Amniotic stem cell (primary cell): ENCODE results near the gene RPE65.
"Not testable (repeated sequence)": the region's sequence is repeated elsewhere in the genome, so short reads cannot be mapped to it uniquely, and the experiment has no call there.

Source experiments
- DNase-seq: peaks from one replicate; lab custom pipeline; 2025; lab: John Stamatoyannopoulos, UW

The RPE65 gene

DNA sequence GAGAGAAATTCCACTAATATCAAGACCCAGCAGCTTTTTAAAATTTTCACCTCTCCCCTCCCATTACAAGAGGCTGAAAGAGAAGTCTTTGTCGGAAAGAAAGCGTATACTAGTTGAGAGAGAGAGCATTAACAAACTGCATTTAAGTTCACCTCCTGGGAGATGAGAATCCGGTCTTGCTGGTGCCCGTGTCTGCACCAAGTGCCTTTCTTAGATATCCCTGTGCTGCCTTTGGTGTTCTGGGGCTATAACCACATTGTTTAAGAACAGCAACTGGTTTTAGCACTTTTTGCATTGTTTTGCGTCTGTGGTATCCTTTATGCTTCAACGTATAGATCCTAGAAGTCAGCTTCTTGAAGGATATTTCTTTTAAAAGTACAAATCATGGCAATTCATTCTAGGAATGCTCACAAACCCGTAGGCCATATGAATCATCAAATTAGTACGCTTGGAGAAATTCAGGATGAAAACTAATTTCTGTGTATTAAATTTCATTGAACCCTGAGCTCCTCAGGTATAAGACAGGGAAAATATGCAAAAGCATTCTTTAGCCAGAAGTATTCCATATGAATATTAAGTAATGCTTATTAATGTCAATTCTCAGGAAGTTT lies 3.4 kb upstream of the RPE65 start:
- DNase-seq: no peak

DNA sequence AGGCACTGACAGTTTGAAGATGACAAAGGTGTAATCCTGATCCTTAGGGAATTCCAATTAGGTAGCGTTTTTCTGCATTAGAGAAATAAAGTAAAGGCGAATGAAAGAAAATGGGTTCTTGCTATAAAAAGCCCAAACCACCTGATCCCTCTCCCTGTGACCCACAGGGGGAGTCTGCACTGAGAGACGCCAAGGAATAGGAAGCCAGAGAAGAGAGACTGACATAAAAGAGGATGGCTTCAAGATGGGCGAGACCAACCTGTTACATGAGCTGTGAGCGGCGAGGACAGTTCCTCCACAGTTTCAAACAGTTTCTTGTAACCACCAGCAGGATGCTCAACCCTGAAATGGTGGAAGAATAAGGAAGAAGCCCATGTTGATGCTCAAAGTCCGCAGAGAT lies 1.4 kb downstream of the RPE65 start:
- no peak for DNase-seq

DNA sequence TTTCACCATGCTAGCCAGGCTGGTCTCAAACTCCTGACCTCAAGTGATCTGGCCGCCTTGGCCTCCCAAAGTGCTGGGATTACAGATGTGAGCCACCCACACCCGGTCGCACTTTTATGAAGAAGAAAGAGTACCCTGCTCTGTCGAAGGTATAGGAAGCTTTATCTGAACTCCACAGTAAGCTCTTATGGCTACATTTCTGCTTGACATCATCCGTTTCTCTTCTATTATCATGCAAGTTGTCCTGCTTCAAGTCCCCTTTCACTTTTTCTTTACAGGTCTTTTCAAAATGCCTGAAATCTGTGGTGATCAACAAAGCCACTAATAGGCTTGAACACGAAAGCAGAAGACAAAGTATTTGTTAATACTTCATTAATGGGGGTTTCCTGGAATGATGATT lies 4.0 kb downstream of the RPE65 start:
- no peak for DNase-seq

DNA sequence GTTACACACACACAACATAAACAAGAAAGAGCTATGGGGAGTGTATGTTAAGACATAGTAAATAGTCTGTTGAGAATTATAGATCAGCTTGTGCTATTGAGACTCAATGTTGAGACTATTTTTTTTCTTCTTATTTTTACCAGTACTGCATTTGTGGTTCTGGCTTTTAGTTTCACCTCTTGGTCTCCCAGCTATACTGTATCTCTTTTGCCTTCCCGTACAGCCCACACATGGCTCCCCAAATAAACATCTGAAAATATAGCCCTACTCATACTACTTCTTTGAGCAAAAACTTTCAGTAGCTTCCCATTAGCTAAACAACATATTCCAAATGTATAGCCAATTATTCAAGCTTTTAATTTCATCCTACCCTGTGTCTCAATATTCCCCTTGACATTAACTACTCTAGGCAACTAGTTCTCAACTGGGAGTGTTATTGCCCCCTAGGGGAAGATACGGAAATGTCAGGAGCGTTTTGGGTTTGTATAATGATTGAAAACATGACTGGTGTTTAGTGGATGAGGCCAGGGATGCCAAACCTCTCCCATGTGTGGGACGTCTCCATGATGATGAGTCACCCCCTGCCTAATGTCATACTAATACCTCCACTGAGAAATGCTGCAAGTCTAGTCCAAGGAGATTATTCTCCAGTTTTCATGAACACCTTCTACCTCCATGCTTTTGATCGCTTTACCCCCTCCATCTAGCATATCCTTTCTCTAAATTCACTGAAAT lies 6.8 kb downstream of the RPE65 start:
- DNase-seq: peak; percentile 34

DNA sequence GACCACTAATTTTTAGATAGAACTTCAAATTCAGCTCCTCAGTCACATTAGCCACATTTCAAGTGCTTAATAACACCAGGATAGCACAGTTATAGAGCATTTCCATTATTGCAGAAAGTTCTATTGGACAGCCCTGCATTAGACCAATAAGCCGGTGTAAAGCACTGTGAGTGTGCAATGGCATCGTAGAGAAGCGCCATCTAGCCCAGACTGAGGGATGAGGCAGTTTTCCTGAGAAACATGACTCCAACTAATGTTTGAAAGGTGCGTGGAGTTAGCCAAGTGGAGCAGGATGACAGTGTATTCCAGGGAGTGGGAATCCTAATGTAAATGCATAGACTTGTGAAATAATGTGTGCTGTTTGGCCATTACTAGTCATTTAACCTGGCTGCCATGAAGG lies 7.7 kb downstream of the RPE65 start:
- no peak for DNase-seq

DNA sequence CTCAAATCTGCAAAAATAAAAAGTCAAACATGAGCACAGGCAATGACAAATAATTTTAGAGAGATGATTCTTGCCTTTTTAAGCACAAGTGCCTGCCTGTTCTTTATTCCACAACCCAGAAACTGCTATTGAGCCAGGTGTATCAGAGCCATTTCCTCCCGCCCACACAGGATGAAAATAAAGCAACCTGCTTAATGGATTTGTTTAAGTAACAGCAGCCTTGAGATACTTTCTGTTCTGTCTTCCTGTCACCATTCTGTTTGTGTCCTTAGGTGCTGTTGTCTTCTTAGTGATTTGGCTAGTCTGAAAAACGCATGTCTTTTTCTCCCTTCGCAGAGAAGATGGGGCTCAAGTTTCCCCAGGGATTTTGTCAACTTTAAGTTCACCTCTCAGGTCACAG lies 11.4 kb downstream of the RPE65 start:
- DNase-seq: no peak

DNA sequence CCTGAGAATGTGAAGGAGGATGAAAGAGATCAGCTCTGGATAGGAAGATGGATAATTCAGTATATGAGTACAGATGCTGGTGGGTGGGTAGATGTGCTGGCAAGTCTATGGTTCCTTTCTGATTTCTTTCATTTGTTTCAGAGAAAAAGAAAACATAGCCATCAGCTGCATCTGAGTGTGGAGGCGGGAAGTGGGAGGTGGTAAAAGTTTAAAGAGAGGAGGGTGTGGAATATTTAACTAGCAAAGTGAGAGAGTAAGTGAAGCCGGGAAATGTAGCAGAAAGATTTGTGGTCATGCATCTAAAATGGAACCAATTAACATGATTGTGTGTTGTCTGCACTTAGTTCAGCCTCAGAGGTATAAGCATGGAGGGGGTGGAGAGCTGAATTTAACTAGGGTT lies 16.4 kb downstream of the RPE65 start:
- DNase-seq: no peak

DNA sequence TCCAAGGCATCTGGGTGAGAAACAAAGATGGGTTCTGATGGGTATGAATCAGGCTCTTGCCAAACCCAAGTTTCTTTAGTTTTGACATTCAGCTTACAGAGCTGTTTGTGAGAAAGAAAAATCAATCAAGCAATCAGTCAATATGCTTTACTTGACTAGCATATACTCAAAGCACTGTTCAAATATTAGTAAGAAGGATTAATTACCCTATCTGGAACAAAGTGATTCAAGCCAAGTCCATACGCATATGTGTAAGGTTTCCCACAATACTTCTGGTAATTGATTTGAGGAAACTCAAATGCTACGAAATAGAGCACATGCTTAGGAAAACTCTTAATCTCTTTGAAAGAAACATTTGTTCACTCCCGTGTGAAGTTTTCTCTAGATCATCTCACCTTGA lies 18.7 kb downstream of the RPE65 start:
- no peak for DNase-seq

DNA sequence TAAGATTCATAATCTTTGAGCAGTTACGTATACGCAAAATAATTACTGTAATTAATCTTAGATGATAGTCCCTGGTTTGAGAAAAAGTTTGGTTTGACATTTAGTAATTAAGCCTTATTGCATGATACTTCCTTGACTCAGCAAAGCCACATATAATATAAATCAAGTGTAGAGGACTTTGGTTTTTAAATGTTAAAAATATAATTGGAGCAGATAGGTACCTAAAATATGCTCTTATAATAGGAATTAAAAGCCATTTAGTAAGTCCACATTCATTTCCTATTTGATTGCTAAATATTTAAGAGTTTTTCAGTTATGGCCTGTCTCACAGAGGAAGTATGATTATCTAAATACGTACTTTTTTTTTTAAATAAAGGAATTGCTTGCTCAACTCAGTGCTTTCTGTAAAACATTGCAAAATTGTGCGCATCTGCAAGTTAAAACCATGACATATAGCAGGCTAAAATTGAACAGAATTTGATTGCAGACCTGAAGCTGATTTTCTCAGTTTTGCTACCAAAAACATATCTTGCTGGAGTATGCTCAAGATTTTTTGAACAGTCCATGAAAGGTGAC lies 20.4 kb downstream of the RPE65 start:
- no peak for DNase-seq

DNA sequence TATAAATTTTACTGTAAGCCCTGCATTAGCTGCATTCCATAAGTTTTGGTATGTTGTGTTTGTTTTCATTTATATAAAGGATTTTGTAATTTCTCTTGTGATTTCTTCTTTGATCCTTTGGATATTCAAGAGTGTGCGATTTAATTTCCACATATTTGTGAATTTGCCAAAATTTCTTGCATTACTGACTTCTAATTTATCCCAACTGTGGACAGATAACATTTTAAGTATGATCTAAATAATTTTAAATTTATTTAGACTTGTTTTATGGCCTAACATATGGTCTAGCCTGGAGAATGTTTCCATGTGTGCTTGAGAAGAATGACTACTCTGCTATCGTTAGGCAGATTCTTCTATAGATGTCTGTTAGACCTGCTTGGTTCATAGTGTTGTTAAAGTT lies 23.2 kb downstream of the RPE65 start:
- DNase-seq: no peak

DNA sequence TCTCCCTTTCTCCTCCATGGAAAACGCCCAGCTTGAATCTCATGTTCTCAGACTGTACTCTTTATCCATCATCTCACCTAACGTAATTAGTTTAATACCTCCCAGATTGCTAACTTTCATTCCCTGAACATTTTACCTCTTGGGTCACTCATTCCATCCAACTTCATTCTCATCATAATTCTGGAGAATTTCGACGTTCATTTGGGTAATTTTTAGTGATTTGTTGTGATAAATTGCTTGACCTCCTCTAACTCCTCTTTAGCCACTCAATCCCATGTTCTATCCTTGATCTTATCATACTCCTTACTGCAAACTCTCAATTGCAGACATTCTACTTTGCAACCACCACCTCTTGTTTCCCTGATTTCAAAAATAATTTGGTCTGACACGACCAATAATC lies 28.4 kb downstream of the RPE65 start:
- DNase-seq: no peak

DNA sequence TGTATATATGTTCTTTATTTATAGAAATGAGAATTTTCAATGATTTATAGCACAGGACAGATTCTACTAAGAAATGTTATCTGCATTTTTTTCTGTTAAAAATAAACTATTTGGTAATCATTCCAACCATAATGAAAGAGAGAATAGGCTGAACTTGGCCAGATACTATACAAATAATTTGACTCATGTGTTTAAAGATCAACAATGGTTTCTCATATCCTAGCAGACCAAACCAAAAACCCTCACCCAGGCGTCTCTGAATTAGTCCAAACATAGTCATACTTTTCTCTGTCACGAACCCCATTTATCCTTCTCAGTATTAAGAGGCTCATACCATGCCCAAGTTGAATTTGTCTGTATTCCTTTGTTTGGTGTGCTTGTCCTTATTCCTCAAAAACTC lies 40.3 kb downstream of the RPE65 start:
- no peak for DNase-seq

DNA sequence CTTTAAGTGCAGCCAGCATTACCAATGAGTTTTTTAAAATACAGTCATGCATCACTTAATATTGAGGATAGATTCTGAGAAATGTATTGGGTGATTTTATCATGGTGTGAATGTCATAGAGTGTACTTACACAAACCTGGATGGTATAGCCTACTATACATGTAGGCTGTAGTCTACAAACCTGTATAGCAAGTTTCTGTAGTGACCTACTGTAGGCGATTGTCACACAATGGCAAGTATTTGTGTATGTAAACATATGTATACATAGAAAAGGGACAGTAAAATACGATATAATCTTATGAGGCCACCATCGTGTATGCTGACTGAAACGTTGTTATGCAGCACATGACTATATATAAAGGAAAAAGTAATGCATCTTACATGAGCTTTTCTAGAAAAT lies 48.2 kb downstream of the RPE65 start:
- no peak for DNase-seq

DNA sequence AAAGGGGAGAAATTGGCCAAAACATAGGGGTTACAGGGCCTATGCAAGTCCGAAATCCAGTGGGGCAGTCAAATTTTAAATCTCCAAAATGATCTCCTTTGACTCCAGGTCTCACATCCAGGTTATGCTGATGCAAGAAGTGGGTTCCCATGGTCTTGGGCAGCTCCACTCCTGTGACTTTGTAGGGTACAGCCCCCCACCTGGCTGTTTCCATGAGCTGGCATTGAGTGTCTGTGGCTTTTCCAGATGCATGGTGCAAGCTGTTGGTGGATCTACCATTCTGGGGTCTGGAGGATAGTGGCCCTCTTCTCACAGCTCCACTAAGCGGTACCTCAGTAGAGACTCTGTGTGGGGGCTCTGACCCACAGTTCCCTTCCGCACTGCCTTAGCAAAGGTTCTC lies 54.2 kb downstream of the RPE65 start:
- not testable (repeated sequence) for DNase-seq

DNA sequence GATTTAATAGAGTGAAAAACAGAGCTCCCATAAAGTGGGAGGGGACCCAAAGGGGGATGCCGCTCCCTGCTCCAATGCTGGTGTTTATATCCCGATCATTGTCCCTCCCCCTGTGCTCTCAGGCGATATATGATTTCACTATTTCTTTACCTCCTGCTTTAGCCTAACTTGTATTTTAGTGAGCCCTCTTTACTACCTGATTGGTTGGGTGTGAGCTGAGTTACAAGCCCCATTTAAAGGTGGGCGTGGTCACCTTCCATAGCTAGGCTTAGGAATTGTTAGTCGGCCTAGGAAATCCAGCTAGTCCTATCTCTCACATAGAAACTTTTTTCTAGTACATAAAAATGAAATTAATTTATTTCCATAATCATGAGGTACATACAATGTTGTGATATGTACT lies 57.3 kb downstream of the RPE65 start:
- not testable (repeated sequence) for DNase-seq

DNA sequence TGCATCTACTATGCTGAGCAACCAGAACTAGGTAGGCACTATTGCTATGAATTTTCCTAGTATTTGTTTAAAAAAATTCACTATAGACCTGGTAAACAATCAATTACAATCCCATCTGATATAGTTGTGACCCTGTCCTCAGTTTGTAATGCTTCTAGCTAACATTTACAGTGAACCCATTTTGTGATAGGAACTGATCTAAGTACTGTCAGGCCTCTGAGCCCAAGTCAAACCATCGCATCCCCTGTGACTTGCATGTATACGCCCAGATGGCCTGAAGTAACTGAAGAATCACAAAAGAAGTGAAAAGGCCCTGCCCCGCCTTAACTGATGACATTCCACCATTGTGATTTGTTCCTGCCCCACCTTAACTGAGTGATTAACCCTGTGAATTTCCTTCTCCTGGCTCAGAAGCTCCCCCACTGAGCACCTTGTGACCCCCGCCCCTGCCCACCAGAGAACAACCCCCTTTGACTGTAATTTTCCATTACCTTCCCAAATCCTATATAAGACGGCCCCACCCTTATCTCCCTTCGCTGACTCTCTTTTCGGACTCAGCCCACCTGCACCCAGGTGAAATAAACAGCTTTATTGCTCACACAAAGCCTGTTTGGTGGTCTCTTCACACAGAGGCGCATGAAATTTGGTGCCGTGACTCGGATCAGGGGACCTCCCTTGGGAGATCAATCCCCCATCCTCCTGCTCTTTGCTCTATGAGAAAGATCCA lies 63.8 kb downstream of the RPE65 start:
- not testable (repeated sequence) for DNase-seq

DNA sequence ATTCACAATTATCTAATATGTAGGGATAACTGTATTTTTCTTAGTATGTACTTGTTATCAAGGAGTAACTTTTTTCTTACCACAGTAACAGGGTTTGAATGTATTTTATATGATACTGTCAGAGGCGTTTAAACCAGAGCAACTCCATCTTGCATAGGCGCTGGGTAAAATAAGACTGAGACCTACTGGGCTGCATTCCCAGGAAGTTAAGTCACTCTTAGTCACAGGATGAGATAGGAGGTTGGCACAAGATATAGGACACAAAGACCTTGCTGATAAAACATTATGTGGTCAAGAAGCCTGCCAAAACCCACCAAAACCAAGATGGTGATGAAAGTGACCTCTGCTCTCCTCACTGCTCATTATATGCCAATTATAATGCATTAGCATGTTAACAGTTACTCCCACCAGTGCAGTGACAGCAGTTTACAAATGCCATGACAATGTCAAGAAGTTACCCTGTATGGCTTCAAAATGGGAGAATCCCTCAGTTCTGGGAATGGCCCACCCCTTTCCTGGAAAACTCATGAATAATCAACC lies 64.8 kb downstream of the RPE65 start:
- DNase-seq: no peak

DNA sequence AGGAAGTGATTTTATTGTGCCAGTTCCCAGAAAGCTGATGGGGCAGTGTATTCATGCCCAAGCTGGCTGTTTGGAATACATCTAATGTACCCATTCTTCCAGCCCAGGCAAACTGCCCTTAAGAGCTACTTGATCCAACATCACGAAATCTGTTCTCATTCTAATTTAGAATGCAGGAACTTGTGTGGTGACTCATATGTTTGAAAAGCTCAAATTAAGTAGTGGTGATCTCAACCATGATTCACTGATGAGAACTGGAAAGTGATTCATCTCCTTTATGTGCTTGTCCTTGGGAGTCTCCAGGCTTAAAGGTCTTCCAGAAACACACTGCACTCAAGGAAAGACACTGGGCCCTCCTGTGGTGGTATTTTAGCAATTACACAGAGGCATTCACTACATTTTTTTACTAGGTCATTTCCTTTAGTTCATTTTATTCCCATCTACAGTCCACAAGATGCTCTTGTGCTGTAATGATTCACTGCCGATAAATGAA lies 65.4 kb downstream of the RPE65 start:
- peak; percentile 97 for DNase-seq

DNA sequence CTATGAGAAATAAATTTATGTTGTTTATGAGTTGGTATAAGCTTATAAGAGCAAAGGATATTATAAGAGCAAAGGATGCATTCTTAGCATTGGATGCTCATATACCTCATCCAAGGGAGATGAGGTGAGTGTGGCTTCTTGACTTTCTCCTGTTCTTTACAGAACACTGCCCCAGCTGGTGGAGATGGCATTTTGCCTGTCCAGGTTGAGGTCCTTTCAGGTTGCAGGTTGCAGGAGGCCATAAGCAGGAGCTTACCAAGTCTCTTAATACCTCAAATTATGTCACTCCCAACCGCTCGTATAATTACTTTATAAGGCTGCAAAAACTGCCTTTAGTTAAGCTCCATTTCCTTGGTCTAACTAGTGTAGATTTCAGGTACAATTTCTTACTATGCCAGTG lies 66.7 kb downstream of the RPE65 start:
- no peak for DNase-seq

DNA sequence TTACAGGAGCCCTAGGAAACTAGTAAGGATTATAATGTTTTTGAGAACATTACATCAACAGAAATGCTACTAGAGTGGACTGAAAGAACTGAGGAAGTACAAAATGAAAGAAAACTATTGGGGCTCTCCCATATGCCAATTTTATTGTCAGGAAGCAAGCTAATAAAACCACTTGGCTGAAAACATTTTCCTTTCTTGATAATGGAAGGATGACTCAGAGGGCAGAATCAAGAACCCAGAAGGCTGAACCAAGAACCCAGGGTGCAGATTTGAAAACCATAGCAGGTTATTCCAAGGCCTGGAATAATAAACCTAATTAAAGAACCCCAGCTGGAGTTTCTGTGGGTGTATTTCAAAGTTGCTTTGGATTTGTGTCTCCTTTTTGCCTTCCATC lies 70.7 kb downstream of the RPE65 start:
- no peak for DNase-seq
